GM18868 (cell line): ENCODE data around the gene KDM4B.

ENCODE experiments used
- ATAC-seq: cut with Tn5 transposase; IDR thresholded peaks from one replicate; pipeline ENCODE4 v1.9.1; 2021; ENCODE audit warnings: mild to moderate bottlenecking, moderate library complexity; ENCODE audit not compliant: unreplicated experiment

Gene KDM4B

GRCh38 chr19:5103061-5103701 is 134.3 kb downstream of the KDM4B start:
- no peak for ATAC-seq

- no peak for ATAC-seq
Observed at GRCh38 chr19:5103812-5104410, 135.0 kb downstream of the KDM4B start.

- no peak for ATAC-seq
Observed at GRCh38 chr19:5104871-5105351, 136.0 kb downstream of the KDM4B start.

GRCh38 chr19:5106191-5106726 is 137.3 kb downstream of the KDM4B start:
- ATAC-seq, result no peak

- ATAC-seq, result no peak
Observed at GRCh38 chr19:5106971-5107370, 138.1 kb downstream of the KDM4B start.

GRCh38 chr19:5107432-5108122 is 138.7 kb downstream of the KDM4B start:
- no peak for ATAC-seq

GRCh38 chr19:5108123-5108596 is 139.2 kb downstream of the KDM4B start:
- no peak for ATAC-seq

GRCh38 chr19:5108866-5109265 is 140.0 kb downstream of the KDM4B start:
- ATAC-seq, result no peak

GRCh38 chr19:5109560-5109959 is 140.6 kb downstream of the KDM4B start:
- ATAC-seq, result no peak

GRCh38 chr19:5110546-5110945 is 141.6 kb downstream of the KDM4B start:
- no peak for ATAC-seq

GRCh38 chr19:5111051-5111450 is 142.1 kb downstream of the KDM4B start:
- ATAC-seq, result no peak

- ATAC-seq, result no peak
Observed at GRCh38 chr19:5112175-5112574, 143.3 kb downstream of the KDM4B start.

GRCh38 chr19:5112681-5113575 is 144.0 kb downstream of the KDM4B start:
- no peak for ATAC-seq

- no peak for ATAC-seq
Observed at GRCh38 chr19:5113633-5114586, 145.0 kb downstream of the KDM4B start.

- ATAC-seq, result no peak
Observed at GRCh38 chr19:5114727-5115126, 145.8 kb downstream of the KDM4B start.

- ATAC-seq, result no peak
Observed at GRCh38 chr19:5115351-5115750, 146.4 kb downstream of the KDM4B start.

GRCh38 chr19:5115771-5116202 is 146.9 kb downstream of the KDM4B start:
- no peak for ATAC-seq

GRCh38 chr19:5116292-5116691 is 147.4 kb downstream of the KDM4B start:
- no peak for ATAC-seq

GRCh38 chr19:5117421-5117820 is 148.5 kb downstream of the KDM4B start:
- ATAC-seq, result no peak

GRCh38 chr19:5118026-5118425 is 149.1 kb downstream of the KDM4B start:
- ATAC-seq, result no peak
